Osteocyte (in vitro differentiated cells): Measurements from ENCODE around the gene PDZD2. TPM values are rescaled to one million over a fixed set of nuclear protein-coding genes. Genes with fewer than 3 reads are reported as not detected.

ENCODE experiments used
- DNase-seq: peaks from one replicate; pipeline ENCODE4 v3.0.0; 2021; ENCODE audit warnings: mixed read lengths; ENCODE audit not compliant: unreplicated experiment; ENCODE audit errors: extremely low spot score
- H3K27ac Mint-ChIP-seq: one replicate; pipeline ENCODE4 v1.8.0; 2021; ENCODE audit warnings: mild to moderate bottlenecking, mixed read lengths; ENCODE audit not compliant: unreplicated experiment
- H3K27me3 Mint-ChIP-seq: one replicate; pipeline ENCODE4 v1.8.0; 2021; ENCODE audit warnings: mixed read lengths; ENCODE audit not compliant: unreplicated experiment
- H3K36me3 Mint-ChIP-seq: one replicate; pipeline ENCODE4 v1.8.0; 2021; ENCODE audit warnings: mixed read lengths; ENCODE audit not compliant: unreplicated experiment
- H3K4me1 Mint-ChIP-seq: one replicate; pipeline ENCODE4 v1.8.0; 2021; ENCODE audit warnings: mixed read lengths; ENCODE audit not compliant: unreplicated experiment
- H3K4me3 Mint-ChIP-seq: one replicate; pipeline ENCODE4 v1.8.0; 2021; ENCODE audit warnings: mild to moderate bottlenecking, moderate library complexity, mixed read lengths; ENCODE audit not compliant: unreplicated experiment
- H3K9me3 Mint-ChIP-seq: one replicate; pipeline ENCODE4 v1.8.0; 2021; ENCODE audit warnings: mixed read lengths; ENCODE audit not compliant: unreplicated experiment
- total RNA-seq: library from RNA; stranded (reverse); gene quantifications from 2 replicates; pipeline ENCODE4 v1.2.1, GENCODE V29; 2021
- TF ChIP-seq, protein P1 (sequence below): fragments of 200-600 bp; sonication (generic); IDR thresholded peaks from 2 replicates; pipeline ENCODE4 v1.5.0; 2021; ENCODE audit warnings: antibody characterized with exemption, mild to moderate bottlenecking, moderate library complexity

Gene PDZD2
- total RNA-seq, 1 donor from 2014 or later, result 2.3 TPM

- H3K4me3 Mint-ChIP-seq, result no peak overlapping the region
- H3K4me1 Mint-ChIP-seq, result peaks cover 10% of the 10 kb centered on the region
- H3K36me3 Mint-ChIP-seq, result peaks cover 22% of the 10 kb centered on the region
- H3K27me3 Mint-ChIP-seq, result no peaks in the 10 kb centered on the region
- DNase-seq, result no peak
- H3K9me3 Mint-ChIP-seq, result no peaks in the 10 kb centered on the region
- no peak overlapping the region for H3K27ac Mint-ChIP-seq
- TF ChIP-seq, protein P1, sequence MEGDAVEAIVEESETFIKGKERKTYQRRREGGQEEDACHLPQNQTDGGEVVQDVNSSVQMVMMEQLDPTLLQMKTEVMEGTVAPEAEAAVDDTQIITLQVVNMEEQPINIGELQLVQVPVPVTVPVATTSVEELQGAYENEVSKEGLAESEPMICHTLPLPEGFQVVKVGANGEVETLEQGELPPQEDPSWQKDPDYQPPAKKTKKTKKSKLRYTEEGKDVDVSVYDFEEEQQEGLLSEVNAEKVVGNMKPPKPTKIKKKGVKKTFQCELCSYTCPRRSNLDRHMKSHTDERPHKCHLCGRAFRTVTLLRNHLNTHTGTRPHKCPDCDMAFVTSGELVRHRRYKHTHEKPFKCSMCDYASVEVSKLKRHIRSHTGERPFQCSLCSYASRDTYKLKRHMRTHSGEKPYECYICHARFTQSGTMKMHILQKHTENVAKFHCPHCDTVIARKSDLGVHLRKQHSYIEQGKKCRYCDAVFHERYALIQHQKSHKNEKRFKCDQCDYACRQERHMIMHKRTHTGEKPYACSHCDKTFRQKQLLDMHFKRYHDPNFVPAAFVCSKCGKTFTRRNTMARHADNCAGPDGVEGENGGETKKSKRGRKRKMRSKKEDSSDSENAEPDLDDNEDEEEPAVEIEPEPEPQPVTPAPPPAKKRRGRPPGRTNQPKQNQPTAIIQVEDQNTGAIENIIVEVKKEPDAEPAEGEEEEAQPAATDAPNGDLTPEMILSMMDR, result no peak
Observed at GRCh38 chr5:32138839-32139493, 500.0 kb downstream of the PDZD2 start.

DNA sequence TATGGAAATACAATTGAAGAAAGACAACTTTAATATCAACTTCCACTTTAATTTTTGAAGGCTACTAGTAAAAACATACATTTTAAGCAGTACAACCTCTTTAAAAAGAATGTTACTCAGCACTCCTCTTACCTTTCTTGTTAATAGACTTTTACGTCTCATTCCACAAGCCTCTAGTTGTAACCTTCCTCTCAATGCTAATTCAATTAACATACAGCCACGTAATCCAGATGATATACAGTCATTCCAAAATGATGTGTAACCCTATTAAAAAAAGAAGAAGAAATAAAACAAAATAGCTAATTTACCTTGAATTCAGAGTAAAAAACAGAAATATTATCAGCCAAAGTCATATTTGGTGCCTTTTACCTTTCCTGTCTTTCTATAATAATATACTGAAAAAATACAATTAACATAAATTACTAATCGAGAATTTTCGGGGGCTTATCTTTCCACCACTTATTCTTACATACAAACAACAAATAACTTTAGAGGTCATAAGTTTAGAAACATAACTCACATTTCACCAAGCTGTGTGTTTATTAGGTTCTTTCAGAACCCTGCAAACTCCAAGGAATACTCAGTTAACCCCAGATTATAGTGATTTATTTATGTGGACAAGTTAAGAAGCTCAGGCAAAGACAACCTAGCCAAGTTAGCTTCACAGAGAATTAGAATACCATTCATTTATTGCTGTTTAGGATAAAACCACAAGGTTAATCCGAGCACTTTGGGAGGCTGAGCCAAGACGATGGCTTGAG is 504.9 kb downstream of the PDZD2 start:
- Mint-ChIP-seq H3K27ac (no peak overlapping the region), H3K27me3 (no peaks in the 10 kb centered on the region), H3K4me1 (peaks cover 35% of the 10 kb centered on the region), H3K36me3 (peaks cover 14% of the 10 kb centered on the region), H3K4me3 (no peak overlapping the region), H3K9me3 (no peaks in the 10 kb centered on the region)
- TF ChIP-seq, protein P1, result no peak
- no peak for DNase-seq

GRCh38 chr5:32144378-32145207 is 505.7 kb downstream of the PDZD2 start:
- peak overlapping the region; percentile 13 for H3K27ac Mint-ChIP-seq
- DNase-seq, result no peak
- H3K9me3 Mint-ChIP-seq, result no peaks in the 10 kb centered on the region
- H3K4me3 Mint-ChIP-seq, result no peak overlapping the region
- H3K27me3 Mint-ChIP-seq, result no peaks in the 10 kb centered on the region
- peaks cover 7% of the 10 kb centered on the region for H3K36me3 Mint-ChIP-seq
- TF ChIP-seq, protein P1, result no peak
- H3K4me1 Mint-ChIP-seq, result peaks cover 37% of the 10 kb centered on the region

- Mint-ChIP-seq H3K4me1 (peaks cover 44% of the 10 kb centered on the region), H3K9me3 (no peaks in the 10 kb centered on the region), H3K36me3 (peaks cover 3% of the 10 kb centered on the region), H3K27me3 (no peaks in the 10 kb centered on the region), H3K27ac (no peak overlapping the region), H3K4me3 (no peak overlapping the region)
- no peak for DNase-seq
- TF ChIP-seq, protein P1, result no peak
Observed at GRCh38 chr5:32145378-32145777, 506.4 kb downstream of the PDZD2 start.

DNA sequence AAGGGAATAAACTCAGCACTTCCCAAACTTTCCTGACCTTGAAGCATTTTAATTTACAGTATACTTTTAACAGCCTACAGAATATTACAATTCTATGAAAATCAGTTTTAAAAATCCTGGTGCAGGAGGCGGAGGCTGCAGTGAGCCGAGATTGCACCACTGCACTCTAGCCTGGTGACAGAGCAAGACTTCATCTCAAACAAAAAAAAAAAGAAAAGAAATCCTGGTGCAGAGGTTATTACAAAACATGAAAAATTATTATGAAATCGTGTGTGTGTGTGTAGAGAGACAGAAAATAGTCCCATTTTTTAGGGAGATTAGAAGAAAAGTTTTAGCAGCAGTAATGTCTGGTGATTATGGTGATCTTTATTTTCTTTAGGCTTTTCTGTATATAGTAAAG is 508.3 kb downstream of the PDZD2 start:
- H3K4me3 Mint-ChIP-seq, result no peak overlapping the region
- TF ChIP-seq, protein P1, result no peak
- H3K27me3 Mint-ChIP-seq, result no peaks in the 10 kb centered on the region
- H3K36me3 Mint-ChIP-seq, result peaks cover 3% of the 10 kb centered on the region
- H3K27ac Mint-ChIP-seq, result peak overlapping the region; percentile 8
- peaks cover 53% of the 10 kb centered on the region for H3K4me1 Mint-ChIP-seq
- no peak for DNase-seq
- H3K9me3 Mint-ChIP-seq, result no peaks in the 10 kb centered on the region
